CD4-positive, alpha-beta T cell treated with Interleukin-17A for 4 hours (primary cell): ENCODE data around the gene SCN5A.

Source experiments
- DNase-seq: peaks from one replicate; pipeline ENCODE4 v3.0.0-alpha.2; 2020; ENCODE audit warnings: mixed read lengths

The SCN5A gene

GRCh38 chr3:38649500-38650247, at the start of gene SCN5A:
TSS of gene SCN5A (minus strand) at chr3:38649687. CDS start at chr3:38633307, 16,380 bp downstream.
- DNase-seq: peak; percentile 82

DNA sequence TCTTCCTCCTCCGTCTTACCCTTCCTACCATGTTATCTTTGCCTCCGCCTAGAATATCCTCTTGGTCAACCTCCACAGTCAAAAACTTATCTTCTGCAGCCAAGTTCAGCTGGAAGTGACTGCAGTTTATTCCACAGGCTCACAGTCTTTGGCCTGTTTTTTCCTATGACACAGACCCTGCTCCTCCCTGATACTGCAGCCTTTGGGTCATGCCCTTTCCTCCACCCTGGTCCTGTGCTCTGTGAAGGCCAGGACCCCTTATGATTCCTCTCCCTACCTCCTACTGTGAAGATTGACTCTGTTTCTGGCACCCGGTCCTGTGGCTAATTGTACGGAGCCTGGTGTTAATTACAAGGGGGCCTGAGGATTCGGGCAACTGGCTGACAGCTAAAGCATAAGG, 49.3 kb upstream of the SCN5A start:
- DNase-seq: no peak

GRCh38 chr3:38698061-38698460, 48.6 kb upstream of the SCN5A start:
- no peak for DNase-seq

GRCh38 chr3:38696034-38696433, 46.5 kb upstream of the SCN5A start:
- DNase-seq: no peak

GRCh38 chr3:38690185-38690584, 40.7 kb upstream of the SCN5A start:
- DNase-seq: no peak

DNA sequence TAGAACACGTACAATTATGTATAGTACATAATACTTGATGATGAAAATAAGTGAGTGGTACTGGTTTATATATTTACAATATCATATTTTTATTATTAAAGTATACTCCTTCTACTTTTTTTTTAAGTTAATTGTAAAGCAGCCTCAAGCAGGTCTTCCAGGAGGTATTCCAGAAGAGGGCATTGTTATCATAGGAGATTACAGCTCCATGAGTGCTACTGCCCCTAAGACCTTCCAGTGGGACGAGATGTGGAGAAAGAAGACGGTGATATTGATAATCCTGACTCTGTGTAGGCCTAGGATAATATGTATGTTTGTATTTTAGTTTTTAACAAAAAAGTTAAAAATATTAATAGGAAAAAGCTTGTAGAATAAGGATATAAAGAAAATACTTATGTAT, 40.3 kb upstream of the SCN5A start:
- no peak for DNase-seq

GRCh38 chr3:38689346-38689745, 39.9 kb upstream of the SCN5A start:
- no peak for DNase-seq

- DNase-seq: no peak
These were observed 37.8 kb upstream of the SCN5A start for GRCh38 chr3:38687321-38687720.

GRCh38 chr3:38684546-38684945, 35.1 kb upstream of the SCN5A start:
- DNase-seq: no peak

DNA sequence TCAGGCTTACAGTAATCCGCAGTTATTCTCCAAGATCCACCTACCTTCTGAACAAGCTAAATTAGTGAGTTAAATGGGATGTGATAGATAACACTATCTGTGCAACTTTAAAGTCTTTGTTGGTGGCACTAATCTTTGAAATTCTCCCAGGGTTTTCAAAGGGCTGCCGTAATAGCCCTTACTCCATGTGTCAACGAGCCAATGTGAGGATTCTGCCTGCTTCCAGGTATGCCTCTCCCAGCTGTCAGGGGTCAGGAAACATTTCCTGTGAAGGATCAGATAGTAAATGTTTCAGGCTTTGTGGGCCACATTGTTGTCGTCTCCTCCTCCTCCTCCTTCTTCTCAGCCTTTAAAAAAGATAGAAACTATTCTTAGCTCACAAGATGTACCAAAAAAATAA, 20.2 kb upstream of the SCN5A start:
- no peak for DNase-seq

DNA sequence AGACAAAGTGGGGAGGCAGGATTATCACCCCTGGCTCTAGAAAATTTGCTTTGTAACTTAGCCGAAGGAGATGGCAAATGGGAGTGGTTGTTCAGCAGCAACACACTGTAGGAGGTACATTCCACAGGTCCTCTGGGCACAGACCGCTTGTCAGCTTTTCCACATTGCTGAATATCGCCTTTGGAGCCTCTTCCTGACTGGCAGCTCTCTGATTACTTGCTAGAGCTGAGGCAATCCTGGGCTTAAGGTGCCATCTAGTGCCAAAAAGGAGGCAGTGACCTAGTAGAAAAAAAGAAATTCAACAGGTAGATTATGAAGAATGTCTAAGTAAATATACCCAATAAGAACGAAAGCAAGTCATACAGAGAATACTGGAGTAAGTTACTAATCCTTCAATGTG, 13.1 kb upstream of the SCN5A start:
- DNase-seq: no peak

DNA sequence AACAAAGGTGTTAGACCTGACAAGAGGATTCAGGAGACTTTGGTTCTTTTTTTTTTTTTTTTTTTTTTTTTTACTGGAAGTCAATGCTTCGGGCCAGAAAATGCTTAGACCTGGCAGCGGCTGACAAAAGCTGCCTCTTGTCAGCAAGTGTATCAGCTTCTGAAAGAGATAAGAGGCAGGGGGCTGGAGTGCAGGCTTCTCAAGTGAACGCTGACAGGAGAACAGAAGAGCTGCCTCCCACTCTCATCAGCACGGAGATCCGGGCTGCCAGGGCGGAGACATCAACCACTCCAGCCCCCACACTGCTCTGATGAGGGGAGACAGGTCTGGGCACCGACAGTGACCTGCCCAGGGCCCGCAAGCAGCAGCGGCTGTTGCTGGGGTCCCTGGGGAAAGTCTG, 9.4 kb upstream of the SCN5A start:
- no peak for DNase-seq

DNA sequence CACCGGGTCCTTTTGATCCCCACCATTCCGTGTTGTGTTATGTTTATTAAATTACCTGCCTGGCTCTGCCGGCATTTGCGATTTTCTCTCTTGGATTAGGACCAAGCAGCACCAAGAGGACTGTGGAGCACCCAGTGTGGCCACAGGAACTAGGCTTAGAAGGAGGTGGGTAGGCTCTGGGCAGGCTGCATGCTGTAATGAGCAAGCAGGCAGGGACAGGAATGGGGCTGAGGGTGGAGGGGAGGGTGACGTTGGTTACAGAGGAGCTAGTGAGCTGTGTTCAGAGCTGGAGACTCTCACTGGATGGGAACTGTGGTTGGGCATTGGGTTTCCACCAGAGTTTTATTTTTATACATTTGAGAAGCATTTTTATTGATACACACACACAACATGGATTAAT, 7.9 kb upstream of the SCN5A start:
- DNase-seq: no peak

DNA sequence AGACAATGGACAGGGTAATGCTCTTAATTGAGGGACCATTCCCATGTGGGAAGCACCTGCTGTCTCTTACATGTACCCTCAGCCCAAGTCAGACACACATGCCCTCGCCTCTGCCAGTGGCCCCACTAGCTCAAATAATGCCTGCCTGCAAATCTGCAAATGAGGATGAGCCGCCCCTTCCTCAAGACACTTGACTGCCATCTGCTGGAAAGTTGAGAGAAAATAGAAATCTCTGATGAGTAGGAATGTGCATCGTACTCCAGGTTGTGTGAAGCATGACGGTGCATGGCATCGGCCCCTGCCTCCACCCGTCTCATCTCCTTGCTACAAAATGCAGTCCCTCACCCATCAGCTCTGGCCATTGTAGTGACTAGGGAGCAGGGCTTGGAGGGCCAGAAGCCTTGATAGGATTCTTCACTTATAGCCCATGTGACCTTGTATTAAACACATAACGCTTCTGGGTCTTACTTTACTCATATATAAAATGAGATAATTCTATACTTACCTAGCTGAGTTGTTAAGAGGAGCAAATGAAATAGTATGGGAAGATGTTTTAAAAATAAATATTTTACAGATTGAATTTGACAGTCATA, 6.3 kb upstream of the SCN5A start:
- peak; percentile 35 for DNase-seq

- DNase-seq: no peak
These were observed 4.4 kb upstream of the SCN5A start for GRCh38 chr3:38653685-38654537.

- DNase-seq: no peak
These were observed 3.4 kb upstream of the SCN5A start for GRCh38 chr3:38652934-38653333.

- peak; percentile 77 for DNase-seq
These were observed 1.8 kb upstream of the SCN5A start for GRCh38 chr3:38651153-38651789.

- DNase-seq: no peak
These were observed 913 bp upstream of the SCN5A start for GRCh38 chr3:38650248-38650951.

DNA sequence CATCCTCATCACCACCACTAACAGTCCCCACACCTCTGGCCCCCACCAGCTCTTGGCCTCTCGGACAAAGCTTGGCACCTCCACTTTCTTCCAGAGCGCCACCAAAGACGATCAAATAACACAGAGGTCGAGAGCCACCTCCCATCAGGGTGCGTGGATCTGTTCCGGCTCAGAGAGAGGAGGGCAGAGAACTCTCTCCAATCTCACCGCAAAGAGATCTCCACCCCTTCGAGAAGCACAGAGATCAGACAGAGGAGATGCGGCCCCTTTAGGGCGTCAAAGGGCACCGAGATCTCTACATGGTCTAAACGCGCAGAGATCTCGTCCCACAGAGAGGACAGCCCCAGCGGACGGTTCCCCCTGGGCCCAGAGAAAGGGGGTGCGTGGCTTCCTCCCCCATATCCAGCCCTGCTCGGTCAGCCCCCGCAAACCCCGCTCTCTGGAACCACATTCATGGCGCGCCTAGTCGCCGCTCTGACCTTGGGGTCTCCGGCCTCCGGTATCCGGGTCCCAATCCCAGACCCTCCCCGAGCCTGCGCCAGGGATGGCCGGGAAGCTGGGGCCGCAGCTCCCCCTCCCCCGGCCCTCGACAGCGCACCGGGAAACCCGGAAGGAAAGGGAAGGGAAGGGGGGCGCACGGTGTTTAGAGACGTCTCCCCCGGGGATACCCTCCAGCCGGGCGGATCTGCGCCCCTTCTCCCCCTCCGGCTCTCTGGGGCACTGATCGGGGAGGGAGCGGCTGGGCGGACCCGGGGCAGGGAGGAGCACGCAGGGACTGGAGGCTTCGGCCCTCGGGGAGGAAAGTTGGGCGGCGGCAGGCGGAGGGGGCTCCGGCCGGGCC, 608 bp downstream of the SCN5A start:
- no peak for DNase-seq

DNA sequence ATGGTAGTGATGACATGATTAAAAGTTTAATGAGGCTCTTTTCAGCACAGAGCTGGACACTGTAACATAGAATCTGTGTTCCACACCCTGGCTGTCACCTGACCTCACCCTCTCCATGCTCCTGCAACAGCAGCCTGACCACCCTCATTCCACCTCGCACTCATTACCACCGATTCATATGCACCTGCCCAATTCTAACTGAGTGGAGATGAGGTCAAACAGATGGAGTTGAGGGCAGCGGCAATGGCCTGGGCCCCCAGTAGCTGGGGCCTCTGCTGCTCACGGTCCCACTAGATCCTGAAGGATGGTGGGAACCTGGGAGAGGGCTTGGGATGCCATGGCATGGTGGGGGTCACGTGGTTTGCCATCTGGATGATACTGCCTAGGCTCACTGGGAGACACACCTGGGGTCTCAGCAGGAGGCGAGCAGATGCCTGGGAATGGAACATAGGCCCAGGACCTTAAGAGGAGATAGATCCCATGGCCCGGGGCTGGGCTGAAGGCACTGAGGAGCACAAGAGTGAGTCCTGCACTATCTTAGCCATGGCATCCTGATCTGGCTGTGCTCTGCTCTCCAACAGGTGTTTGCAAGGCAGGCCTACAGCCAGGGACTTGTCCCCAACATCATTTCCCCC, 1.3 kb downstream of the SCN5A start:
- DNase-seq: no peak
